Stomach (tissue), 4 donors: ENCODE results near the gene MMS22L.

Experiments
- CTCF ChIP-seq, 7 experiments: fragments of 450-650 bp in 4 of 7; fragments of 200-600 bp in 3 of 7; sonication (generic) in 3 of 7; IDR thresholded peaks; one replicate each; pipeline ENCODE4 v1.5.1; 2016 to 2019; ENCODE audit warnings: antibody characterized with exemption in 7 of 7, control low read depth in 2 of 7, mild to moderate bottlenecking in 1 of 7
- EP300 ChIP-seq: sonication (generic); formaldehyde crosslinking; IDR thresholded peaks from one replicate; pipeline ENCODE4 v1.6.1; 2017; ENCODE audit warnings: antibody characterized with exemption
- POLR2AphosphoS5 ChIP-seq, 3 donors: sonication (generic); formaldehyde crosslinking; IDR thresholded peaks; one replicate each; pipeline ENCODE4 v1.6.1; 2016; ENCODE audit warnings: antibody characterized with exemption in 3 of 3

- TF ChIP-seq CTCF (IDR thresholded peaks at IDR 0.05) (no peak), POLR2AphosphoS5 (IDR thresholded peaks at IDR 0.05) (no peak), EP300 (no peak)
These were observed 60.1 kb downstream of the MMS22L start for GRCh38 chr6:97222903-97223302.
